HEK293 (cell line): ENCODE measurements around the gene JAZF1.
A peak's percentile ranks its signal among the peaks of the same experiment; 100 is the strongest.

Source experiments
- CTCF ChIA-PET: fragments of 350-600 bp; formaldehyde crosslinking; extraction: SDS; loops from one replicate; lab custom pipeline; 2021; ENCODE audit warnings: antibody characterized with exemption; lab: Yijun Ruan, JAX
- POLR2A ChIA-PET: fragments of 300-600 bp; formaldehyde crosslinking; extraction: SDS; loops from one replicate; lab custom pipeline; 2020; ENCODE audit warnings: antibody characterized with exemption, inconsistent platforms; lab: Yijun Ruan, JAX
- H3K27ac ChIP-seq: fragments of 200-500 bp; sonication (Bioruptor generic); 2 replicates; pipeline ENCODE4 v1.5.1; 2014; ENCODE audit warnings: low read depth, low read length, control low read depth, inconsistent platforms; ENCODE audit errors: extremely low read depth
- H3K36me3 ChIP-seq, 2 experiments: fragments of 200-500 bp in 1 of 2; sonication (Bioruptor generic) in 1 of 2; 1 replicate in 1 of 2; 2 replicates in 1 of 2; pipeline ENCODE4 v1.5.1; 2014 to 2017; ENCODE audit warnings: inconsistent platforms in 2 of 2, low read length in 2 of 2; ENCODE audit not compliant: control insufficient read depth in 2 of 2, insufficient read depth in 1 of 2
- H3K4me1 ChIP-seq: fragments of 200-500 bp; sonication (Bioruptor generic); 2 replicates; pipeline ENCODE4 v1.5.1; 2014; ENCODE audit warnings: mild to moderate bottlenecking, low read length, inconsistent platforms; ENCODE audit not compliant: control insufficient read depth, insufficient read depth
- H3K4me3 ChIP-seq: 2 replicates; pipeline ENCODE4 v1.5.1; 2011; ENCODE audit warnings: low read depth, mild to moderate bottlenecking, control low read depth, low read length, moderate library complexity
- H3K9me3 ChIP-seq: fragments of 200-500 bp; sonication (Bioruptor generic); 2 replicates; pipeline ENCODE4 v1.5.1; 2014; ENCODE audit warnings: low read depth, low read length, inconsistent platforms; ENCODE audit not compliant: control insufficient read depth, insufficient read depth
- GLIS1 ChIP-seq: fragments of 450-650 bp; formaldehyde crosslinking; IDR thresholded peaks from 2 replicates; pipeline ENCODE4 v1.5.1; 2016; ENCODE audit warnings: missing biosample characterization, missing genetic modification characterization
- ZBTB17 ChIP-seq: fragments of 450-650 bp; formaldehyde crosslinking; IDR thresholded peaks from 2 replicates; pipeline ENCODE4 v1.5.1; 2016; ENCODE audit warnings: missing biosample characterization, missing genetic modification characterization
- ZNF211 ChIP-seq: fragments of 450-650 bp; formaldehyde crosslinking; IDR thresholded peaks from 2 replicates; pipeline ENCODE4 v1.5.1; 2016; ENCODE audit warnings: low read depth, missing biosample characterization, missing genetic modification characterization
- ZNF394 ChIP-seq: fragments of 450-650 bp; formaldehyde crosslinking; IDR thresholded peaks from 2 replicates; pipeline ENCODE4 v1.5.1; 2016; ENCODE audit warnings: missing biosample characterization, missing genetic modification characterization, mild to moderate bottlenecking, moderate library complexity, borderline replicate concordance
- ZNF423 ChIP-seq: fragments of 450-650 bp; formaldehyde crosslinking; IDR thresholded peaks from 2 replicates; pipeline ENCODE4 v1.5.1; 2016; ENCODE audit warnings: missing biosample characterization, missing genetic modification characterization
- ZNF555 ChIP-seq: fragments of 450-650 bp; formaldehyde crosslinking; conservative IDR thresholded peaks from 2 replicates; pipeline ENCODE4 v1.5.1; 2017; ENCODE audit warnings: missing biosample characterization, mild to moderate bottlenecking, missing genetic modification characterization, inconsistent platforms
- ZNF596 ChIP-seq: fragments of 450-650 bp; IDR thresholded peaks from 2 replicates; pipeline ENCODE4 v1.5.0; 2018; ENCODE audit warnings: missing biosample characterization, mild to moderate bottlenecking, missing genetic modification characterization, moderate library complexity
- ZNF792 ChIP-seq: fragments of 450-650 bp; formaldehyde crosslinking; IDR thresholded peaks from 2 replicates; pipeline ENCODE4 v1.5.1; 2016; ENCODE audit warnings: missing biosample characterization, missing genetic modification characterization
- TF ChIP-seq, protein P1 (sequence below): fragments of 450-650 bp; formaldehyde crosslinking; IDR thresholded peaks from 2 replicates; pipeline ENCODE4 v1.5.1; 2016; ENCODE audit warnings: missing biosample characterization, missing genetic modification characterization
- TF ChIP-seq, protein P2 (sequence below): fragments of 450-650 bp; formaldehyde crosslinking; IDR thresholded peaks from 2 replicates; pipeline ENCODE4 v1.5.1; 2016; ENCODE audit warnings: missing biosample characterization, missing genetic modification characterization
- TF ChIP-seq, protein P3 (sequence below): fragments of 450-650 bp; formaldehyde crosslinking; IDR thresholded peaks from 2 replicates; pipeline ENCODE4 v1.5.1; 2016; ENCODE audit warnings: missing biosample characterization, missing genetic modification characterization
- TF ChIP-seq, protein P4 (sequence below): fragments of 450-650 bp; formaldehyde crosslinking; IDR thresholded peaks from 2 replicates; pipeline ENCODE4 v1.5.1; 2017; ENCODE audit warnings: missing biosample characterization, missing genetic modification characterization
- TF ChIP-seq, protein P5 (sequence below): fragments of 450-650 bp; formaldehyde crosslinking; IDR thresholded peaks from 2 replicates; pipeline ENCODE4 v1.5.1; 2017; ENCODE audit warnings: missing biosample characterization, mild to moderate bottlenecking, missing genetic modification characterization, moderate library complexity

Gene JAZF1

DNA sequence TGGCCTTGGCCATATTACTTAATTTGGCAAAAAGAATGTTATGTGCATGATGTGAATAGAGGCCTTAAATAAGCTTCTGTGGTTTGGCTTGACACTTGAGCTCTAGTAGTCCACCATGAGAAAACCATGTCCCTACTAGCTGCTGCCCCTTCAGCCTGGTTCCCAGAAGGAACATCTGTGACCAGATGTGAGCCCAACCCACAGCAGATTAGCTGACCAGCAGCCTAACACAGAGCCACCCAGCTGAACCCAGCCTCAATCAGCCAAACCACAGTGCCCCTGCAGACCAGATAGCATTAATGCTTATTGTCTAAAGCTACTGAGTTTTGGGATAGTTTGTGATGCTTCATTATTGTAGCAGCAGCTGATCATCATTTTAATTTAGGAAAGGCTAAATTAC lies 16.6 kb downstream of the JAZF1 start:
- Histone ChIP-seq H3K9me3 (no peaks in the 10 kb centered on the region), H3K27ac (no peak overlapping the region), H3K4me3 (no peak overlapping the region), H3K4me1 (0 out of 2 replicates have a peak, but pooled peaks cover 6% of the 10 kb centered on the region), H3K36me3 (no peaks in the 10 kb centered on the region)
- TF ChIP-seq, protein P1, sequence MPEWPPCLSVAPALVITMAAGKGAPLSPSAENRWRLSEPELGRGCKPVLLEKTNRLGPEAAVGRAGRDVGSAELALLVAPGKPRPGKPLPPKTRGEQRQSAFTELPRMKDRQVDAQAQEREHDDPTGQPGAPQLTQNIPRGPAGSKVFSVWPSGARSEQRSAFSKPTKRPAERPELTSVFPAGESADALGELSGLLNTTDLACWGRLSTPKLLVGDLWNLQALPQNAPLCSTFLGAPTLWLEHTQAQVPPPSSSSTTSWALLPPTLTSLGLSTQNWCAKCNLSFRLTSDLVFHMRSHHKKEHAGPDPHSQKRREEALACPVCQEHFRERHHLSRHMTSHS (tag by site-specific recombination), result no peak
- TF ChIP-seq ZBTB17, result no peak
- no peak for TF ChIP-seq ZNF211
- ChIA-PET POLR2A (no interaction called here), CTCF (no interaction called here)

DNA sequence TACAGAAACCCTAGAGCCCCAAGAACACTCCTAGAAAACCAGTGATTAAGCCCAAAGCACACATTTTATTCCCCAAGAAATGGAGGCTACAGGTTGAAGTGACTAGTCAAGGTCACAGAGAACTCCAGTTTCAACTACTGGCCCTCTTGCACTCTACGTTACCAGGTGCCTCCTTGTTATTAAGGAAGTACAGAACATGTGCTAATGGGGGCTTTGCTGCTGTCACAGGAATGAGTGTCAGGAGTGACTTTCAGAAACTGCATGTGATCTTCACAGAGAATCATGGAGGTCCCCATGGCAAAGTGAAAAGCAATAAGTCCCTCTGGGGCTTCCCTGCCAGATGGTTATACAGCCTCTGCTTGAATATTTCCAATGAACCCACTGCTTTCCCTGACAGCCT lies 19.3 kb downstream of the JAZF1 start:
- no peaks in the 10 kb centered on the region for H3K9me3 ChIP-seq
- CTCF ChIA-PET, result no interaction called here
- TF ChIP-seq ZNF423 (no peak), ZNF792 (tag by site-specific recombination) (no peak), ZNF394 (tag by site-specific recombination) (no peak)
- TF ChIP-seq, protein P2, sequence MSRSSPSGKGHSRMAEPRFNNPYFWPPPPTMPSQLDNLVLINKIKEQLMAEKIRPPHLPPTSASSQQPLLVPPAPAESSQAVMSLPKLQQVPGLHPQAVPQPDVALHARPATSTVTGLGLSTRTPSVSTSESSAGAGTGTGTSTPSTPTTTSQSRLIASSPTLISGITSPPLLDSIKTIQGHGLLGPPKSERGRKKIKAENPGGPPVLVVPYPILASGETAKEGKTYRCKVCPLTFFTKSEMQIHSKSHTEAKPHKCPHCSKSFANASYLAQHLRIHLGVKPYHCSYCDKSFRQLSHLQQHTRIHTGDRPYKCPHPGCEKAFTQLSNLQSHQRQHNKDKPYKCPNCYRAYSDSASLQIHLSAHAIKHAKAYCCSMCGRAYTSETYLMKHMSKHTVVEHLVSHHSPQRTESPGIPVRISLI (tag by site-specific recombination), result no peak
- H3K4me3 ChIP-seq, result no peak overlapping the region
- H3K36me3 ChIP-seq, result no peaks in the 10 kb centered on the region
- H3K27ac ChIP-seq, result no peak overlapping the region
- POLR2A ChIA-PET, result no interaction called here
- H3K4me1 ChIP-seq, result 0 out of 2 replicates have a peak, but pooled peaks cover under 1% of the 10 kb centered on the region

DNA sequence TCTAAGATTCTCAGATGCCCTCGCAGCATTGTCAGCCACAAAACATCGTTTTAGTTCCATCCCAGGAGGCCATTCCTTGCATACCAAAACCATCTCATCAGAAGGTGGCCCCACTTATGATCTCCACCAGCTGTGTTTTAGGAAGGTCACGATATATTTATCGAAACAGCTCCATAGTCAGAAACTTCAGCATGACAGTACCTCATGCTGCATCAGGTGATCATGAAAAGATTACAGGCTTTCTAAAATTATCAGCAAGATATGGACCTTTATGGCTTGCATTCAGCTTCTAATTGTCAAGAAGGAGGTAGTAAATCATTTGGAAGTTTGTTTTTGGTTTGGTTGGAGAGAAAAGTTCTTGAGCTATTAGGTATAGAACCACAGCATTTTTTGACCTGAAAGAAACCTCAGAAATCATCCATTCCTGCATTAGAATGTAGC lies 20.0 kb downstream of the JAZF1 start:
- CTCF ChIA-PET, result interaction anchor here (0.7 kb wide), 1 partner anchor 989 kb away, joined by 3 read pairs; no protein-coding TSS in a partner anchor
- TF ChIP-seq, protein P3, sequence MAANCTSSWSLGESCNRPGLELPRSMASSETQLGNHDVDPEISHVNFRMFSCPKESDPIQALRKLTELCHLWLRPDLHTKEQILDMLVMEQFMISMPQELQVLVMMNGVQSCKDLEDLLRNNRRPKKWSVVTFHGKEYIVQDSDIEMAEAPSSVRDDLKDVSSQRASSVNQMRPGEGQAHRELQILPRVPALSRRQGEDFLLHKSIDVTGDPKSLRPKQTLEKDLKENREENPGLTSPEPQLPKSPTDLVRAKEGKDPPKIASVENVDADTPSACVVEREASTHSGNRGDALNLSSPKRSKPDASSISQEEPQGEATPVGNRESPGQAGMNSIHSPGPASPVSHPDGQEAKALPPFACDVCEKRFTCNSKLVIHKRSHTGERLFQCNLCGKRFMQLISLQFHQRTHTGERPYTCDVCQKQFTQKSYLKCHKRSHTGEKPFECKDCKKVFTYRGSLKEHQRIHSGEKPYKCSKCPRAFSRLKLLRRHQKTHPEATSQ (tag by site-specific recombination), result no peak
- TF ChIP-seq GLIS1 (tag by site-specific recombination), result peak; percentile 28; the same call in 1 of the 2 replicates

DNA sequence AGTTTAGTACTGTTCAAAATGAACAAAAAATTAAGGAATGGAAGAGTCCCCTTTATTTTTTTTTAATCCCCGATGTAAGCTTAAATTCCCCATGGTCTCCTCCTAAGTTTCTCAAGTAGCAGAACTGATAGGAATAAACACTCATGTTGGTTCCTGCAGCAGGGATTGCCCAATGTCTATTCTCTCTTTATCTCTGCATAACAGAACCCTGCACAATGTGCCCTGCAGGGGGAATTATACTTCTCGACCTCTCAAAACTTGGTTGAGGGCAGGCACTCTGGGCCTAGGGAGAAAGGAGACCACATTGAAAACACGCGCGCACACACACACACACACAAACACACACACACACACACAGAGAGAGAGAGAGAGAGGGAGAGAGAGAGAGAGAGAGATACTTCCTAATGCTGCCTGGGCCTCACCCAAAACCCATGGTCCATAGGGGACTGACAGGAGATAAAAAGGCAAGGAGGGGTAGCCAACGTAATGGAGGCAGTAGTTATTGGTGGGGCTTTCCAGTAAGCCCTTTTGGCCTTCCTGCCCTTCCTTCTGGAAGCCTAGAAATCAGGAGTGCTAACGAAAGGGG lies 22.7 kb downstream of the JAZF1 start:
- no peak overlapping the region for H3K27ac ChIP-seq
- no peaks in the 10 kb centered on the region for H3K36me3 ChIP-seq
- H3K9me3 ChIP-seq, result no peaks in the 10 kb centered on the region
- H3K4me1 ChIP-seq, result peaks cover 2% of the 10 kb centered on the region; the same call in 1 of the 2 replicates
- CTCF ChIA-PET, result interaction anchor here (0.7 kb wide), 1 partner anchor 1919 kb away, joined by 3 read pairs; no protein-coding TSS in a partner anchor
- H3K4me3 ChIP-seq, result no peak overlapping the region
- TF ChIP-seq, protein P4, sequence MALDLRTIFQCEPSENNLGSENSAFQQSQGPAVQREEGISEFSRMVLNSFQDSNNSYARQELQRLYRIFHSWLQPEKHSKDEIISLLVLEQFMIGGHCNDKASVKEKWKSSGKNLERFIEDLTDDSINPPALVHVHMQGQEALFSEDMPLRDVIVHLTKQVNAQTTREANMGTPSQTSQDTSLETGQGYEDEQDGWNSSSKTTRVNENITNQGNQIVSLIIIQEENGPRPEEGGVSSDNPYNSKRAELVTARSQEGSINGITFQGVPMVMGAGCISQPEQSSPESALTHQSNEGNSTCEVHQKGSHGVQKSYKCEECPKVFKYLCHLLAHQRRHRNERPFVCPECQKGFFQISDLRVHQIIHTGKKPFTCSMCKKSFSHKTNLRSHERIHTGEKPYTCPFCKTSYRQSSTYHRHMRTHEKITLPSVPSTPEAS (tag by site-specific recombination), result peak; percentile 55
- peak; percentile 61; the same call in 1 of the 2 replicates for TF ChIP-seq ZNF596 (tag by site-specific recombination)
- no peak for TF ChIP-seq ZNF555 (tag by site-specific recombination)
- TF ChIP-seq, protein P5, sequence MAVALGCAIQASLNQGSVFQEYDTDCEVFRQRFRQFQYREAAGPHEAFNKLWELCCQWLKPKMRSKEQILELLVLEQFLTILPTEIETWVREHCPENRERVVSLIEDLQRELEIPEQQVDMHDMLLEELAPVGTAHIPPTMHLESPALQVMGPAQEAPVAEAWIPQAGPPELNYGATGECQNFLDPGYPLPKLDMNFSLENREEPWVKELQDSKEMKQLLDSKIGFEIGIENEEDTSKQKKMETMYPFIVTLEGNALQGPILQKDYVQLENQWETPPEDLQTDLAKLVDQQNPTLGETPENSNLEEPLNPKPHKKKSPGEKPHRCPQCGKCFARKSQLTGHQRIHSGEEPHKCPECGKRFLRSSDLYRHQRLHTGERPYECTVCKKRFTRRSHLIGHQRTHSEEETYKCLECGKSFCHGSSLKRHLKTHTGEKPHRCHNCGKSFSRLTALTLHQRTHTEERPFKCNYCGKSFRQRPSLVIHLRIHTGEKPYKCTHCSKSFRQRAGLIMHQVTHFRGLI (tag by site-specific recombination), result peak; percentile 73; the same call in 1 of the 2 replicates
- POLR2A ChIA-PET, result no interaction called here

More for the DNA sequence above, 20.0 kb downstream of the JAZF1 start:
- Histone ChIP-seq H3K9me3 (no peaks in the 10 kb centered on the region), H3K4me1 (no peaks in the 10 kb centered on the region), H3K27ac (no peak overlapping the region), H3K36me3 (no peaks in the 10 kb centered on the region), H3K4me3 (no peak overlapping the region)
- POLR2A ChIA-PET, result no interaction called here
